ENCODE results near the gene NIPSNAP3A. TPM values are rescaled to one million over a fixed set of nuclear protein-coding genes. Genes with fewer than 3 reads are reported as not detected.
"Not testable (repeated sequence)": the region's sequence is repeated elsewhere in the genome, so short reads cannot be mapped to it uniquely, and the experiment has no call there.

Gene NIPSNAP3A
- 10 to 100 TPM; 19.9 to 34.9 (median 24.3) TPM for total RNA-seq
- 10 to 100 TPM; 10.2 to 28.6 TPM for polyA plus RNA-seq
- long read RNA-seq, donor 1, transcript NIPSNAP3A-201 (6 exons, 1,633 nt), result major isoform, 15 of 23 reads
- long read RNA-seq, donor 1, partial matches to known transcripts, result 8 of 23 reads
- long read RNA-seq, donor 1, other reads (novel, unspliced or antisense), result 0 of 23 reads
- long read RNA-seq, donor 2, transcript NIPSNAP3A-201 (6 exons, 1,633 nt), result major isoform, 28 of 39 reads
- long read RNA-seq, donor 2, partial matches to known transcripts, result 9 of 39 reads
- long read RNA-seq, donor 2, other reads (novel, unspliced or antisense), result 2 of 39 reads
- long read RNA-seq, donor 3, transcript NIPSNAP3A-201 (6 exons, 1,633 nt), result major isoform, 51 of 65 reads
- long read RNA-seq, donor 3, partial matches to known transcripts, result 12 of 65 reads
- long read RNA-seq, donor 3, other reads (novel, unspliced or antisense), result 2 of 65 reads

DNA sequence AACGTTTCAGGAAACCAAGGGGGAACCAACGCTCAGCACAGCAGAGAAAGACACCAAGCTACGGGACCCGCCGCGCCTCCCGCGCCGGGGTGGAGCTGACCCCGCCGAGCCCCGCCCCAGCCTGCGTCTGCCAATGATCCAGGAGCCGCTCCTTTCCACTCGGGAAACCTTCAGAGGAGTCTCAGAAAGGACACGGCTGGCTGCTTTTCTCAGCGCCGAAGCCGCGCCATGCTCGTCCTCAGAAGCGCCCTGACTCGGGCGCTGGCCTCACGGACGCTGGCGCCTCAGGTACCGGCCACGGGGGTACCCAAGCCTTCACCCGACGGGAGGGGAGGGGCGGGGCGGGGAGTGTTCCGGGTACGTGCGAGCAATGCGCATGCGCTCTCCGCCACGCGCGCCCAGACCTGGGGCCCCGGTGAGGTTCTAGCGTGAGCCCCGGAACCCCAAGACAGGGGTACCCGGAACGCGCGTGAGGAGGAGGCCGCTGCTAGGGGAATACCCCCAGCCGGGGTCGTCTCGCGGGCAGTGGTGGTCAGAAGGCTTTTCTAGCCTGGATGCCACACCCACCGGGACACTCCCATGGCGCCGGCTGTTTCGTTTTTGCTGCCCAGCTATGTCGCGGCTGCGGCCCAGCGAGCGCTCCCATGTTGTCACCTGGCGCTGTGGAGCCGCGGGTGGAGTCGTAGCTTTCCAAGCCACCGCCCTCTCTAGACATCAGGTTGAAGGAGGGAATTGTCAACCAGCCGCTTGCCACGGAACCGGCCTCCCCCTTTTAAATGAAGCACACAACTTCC lies at the start of gene NIPSNAP3A:
Gene NIPSNAP3A, plus strand, starts transcription at position 119 of the 794 bp plus-strand sequence. Its CDS starts 110 bp downstream, at position 229.
- peaks cover 0 to 31% (median 16%) of the 10 kb centered on the region in 9 donors for H3K4me1 ChIP-seq
- H3K9me3 ChIP-seq, result no peaks in the 10 kb centered on the region
- H3K4me3 ChIP-seq, result peak within 1 kb of the TSS; percentile 66 to 92 (median 81)
- ATAC-seq (peak; percentile 95 to 98 (median 96)), DNase-seq (peak; percentile 87 to 88)
- intact Hi-C loops (cut with DNase I), result loop anchor here in 4 of 10 donors (5.0 to 10.0 kb wide), 3 partner anchors 653 to 1353 kb away; partner anchors contain the start of gene SMC2 (in 3 of the 4)
- H3K36me3 ChIP-seq, result peaks cover 0 to 25% (median 0%) of the 10 kb centered on the region in 9 donors
- TF ChIP-seq, protein P1, sequence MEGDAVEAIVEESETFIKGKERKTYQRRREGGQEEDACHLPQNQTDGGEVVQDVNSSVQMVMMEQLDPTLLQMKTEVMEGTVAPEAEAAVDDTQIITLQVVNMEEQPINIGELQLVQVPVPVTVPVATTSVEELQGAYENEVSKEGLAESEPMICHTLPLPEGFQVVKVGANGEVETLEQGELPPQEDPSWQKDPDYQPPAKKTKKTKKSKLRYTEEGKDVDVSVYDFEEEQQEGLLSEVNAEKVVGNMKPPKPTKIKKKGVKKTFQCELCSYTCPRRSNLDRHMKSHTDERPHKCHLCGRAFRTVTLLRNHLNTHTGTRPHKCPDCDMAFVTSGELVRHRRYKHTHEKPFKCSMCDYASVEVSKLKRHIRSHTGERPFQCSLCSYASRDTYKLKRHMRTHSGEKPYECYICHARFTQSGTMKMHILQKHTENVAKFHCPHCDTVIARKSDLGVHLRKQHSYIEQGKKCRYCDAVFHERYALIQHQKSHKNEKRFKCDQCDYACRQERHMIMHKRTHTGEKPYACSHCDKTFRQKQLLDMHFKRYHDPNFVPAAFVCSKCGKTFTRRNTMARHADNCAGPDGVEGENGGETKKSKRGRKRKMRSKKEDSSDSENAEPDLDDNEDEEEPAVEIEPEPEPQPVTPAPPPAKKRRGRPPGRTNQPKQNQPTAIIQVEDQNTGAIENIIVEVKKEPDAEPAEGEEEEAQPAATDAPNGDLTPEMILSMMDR (IDR thresholded peaks at IDR 0.05), result no peak
- H3K27me3 ChIP-seq, result no peaks in the 10 kb centered on the region
- H3K27ac ChIP-seq, result peak within 1 kb of the TSS; percentile 57 to 96 (median 90)
- WGBS, 2 donors, result 0% methylated on average over 67 to 71 of the region's 71 CpGs

DNA sequence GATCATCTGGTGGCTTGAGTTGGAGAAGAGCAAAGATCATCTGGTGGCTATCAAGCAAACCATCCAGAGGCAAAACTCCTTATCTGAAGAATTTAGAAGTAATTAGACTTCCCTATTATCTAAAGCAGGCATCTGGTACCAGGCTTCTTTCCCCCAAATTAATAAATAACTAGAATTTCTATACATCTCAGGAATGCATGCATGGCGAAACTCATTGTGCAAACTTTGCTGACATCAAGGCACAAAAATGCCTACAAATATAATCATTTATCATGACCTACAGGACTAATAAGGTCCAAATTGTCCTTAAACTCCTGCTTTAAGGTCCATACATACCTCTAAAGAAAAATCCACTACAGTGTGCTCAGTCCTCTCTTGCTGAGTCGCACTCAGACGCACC lies 47.2 kb upstream of the NIPSNAP3A start:
- H3K4me3 ChIP-seq, result no peak overlapping the region
- no peaks in the 10 kb centered on the region for H3K36me3 ChIP-seq
- no peaks in the 10 kb centered on the region for H3K27me3 ChIP-seq
- ATAC-seq (no peak), DNase-seq (no peak)
- peaks cover 0 to 7% (median 0%) of the 10 kb centered on the region in 11 donors for H3K9me3 ChIP-seq
- no peak overlapping the region for H3K27ac ChIP-seq
- H3K4me1 ChIP-seq, result no peaks in the 10 kb centered on the region
- TF ChIP-seq, protein P1 (IDR thresholded peaks at IDR 0.05), result no peak
- 89 to 94% methylated on average over 3 of the region's 3 CpGs for WGBS, 2 donors
- intact Hi-C loops (cut with DNase I), result no loop called here

DNA sequence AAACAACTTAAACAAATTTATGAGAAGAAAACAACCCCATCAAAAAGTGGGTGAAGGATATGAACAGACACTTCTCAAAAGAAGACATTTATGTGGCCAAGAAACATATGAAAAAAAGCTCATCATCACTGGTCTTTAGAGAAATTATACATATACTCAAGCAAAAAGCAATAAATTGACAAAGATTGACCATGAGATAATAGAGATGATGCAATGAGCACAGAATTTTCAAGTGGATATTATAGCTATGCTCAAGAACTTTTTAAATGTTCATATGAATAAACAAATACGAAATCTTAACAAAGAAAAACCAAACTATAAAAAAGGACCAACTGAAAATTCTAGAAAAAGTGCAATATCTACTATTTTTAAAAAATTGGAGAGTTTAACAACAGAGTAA lies 38.7 kb upstream of the NIPSNAP3A start:
- WGBS, 2 donors, result 44 to 58% methylated on average over 1 of the region's 1 CpG
- DNase-seq; H3K36me3 ChIP-seq; ATAC-seq; H3K4me3 ChIP-seq; intact Hi-C loops (cut with DNase I); H3K4me1 ChIP-seq; H3K27ac ChIP-seq; H3K27me3 ChIP-seq: not testable (repeated sequence)
- peaks cover 0 to 26% (median 0%) of the 10 kb centered on the region in 11 donors for H3K9me3 ChIP-seq

DNA sequence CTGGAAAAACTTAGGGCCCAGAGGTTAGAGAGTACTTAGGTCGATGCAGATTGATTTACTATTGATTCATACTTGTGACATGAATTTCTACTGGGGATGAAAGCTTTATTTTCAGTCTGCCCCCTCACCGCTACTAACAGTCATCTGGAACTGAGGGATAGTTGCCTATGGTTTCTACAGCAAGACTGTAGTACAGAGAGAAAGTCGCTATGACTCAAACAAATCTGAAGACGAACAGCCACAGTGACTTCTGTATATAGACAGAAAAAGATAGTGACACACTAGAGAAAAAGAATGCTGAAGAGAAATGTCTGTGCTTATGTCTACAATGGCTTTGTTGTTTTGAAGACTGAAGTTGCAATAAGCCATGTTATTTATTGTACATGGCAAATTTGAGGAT lies 35.9 kb upstream of the NIPSNAP3A start:
- DNase-seq, result no peak
- 80 to 82% methylated on average over 4 of the region's 4 CpGs for WGBS, 2 donors

More for the DNA sequence above, 35.9 kb upstream of the NIPSNAP3A start:
- H3K9me3 ChIP-seq, result peaks cover 0 to 12% (median 0%) of the 10 kb centered on the region in 11 donors
- intact Hi-C loops (cut with DNase I), result no loop called here
- TF ChIP-seq, protein P1 (IDR thresholded peaks at IDR 0.05), result no peak
- no peaks in the 10 kb centered on the region for H3K36me3 ChIP-seq
- H3K27me3 ChIP-seq, result no peaks in the 10 kb centered on the region
- ATAC-seq, result no peak
- H3K4me3 ChIP-seq, result no peak overlapping the region
- H3K4me1 ChIP-seq, result no peaks in the 10 kb centered on the region
- H3K27ac ChIP-seq, result no peak overlapping the region
